K562 (cell line): ENCODE measurements around the gene PNPLA7. TPM values are rescaled to one million over a fixed set of nuclear protein-coding genes. Genes with fewer than 3 reads are reported as not detected.

Source experiments
- ATAC-seq: fragments of 200-7000 bp; cut with Tn5 transposase; 3 replicates; pipeline ENCODE4 v1.9.1; 2020; ENCODE audit warnings: moderate library complexity
- BruUV-seq: library from RNA; stranded (reverse); fragments of 400-500 nt; replicated peaks from 2 replicates; lab custom pipeline; 2021; lab: Mats Ljungman, UMichigan
- CTCF ChIA-PET: fragments of 300-600 bp; formaldehyde crosslinking; extraction: SDS; loops from one replicate; lab custom pipeline; 2021; ENCODE audit warnings: low intra/inter-chr PET ratio; lab: Yijun Ruan, JAX
- POLR2A ChIA-PET: fragments of 300-600, 350-650 bp; sonication (Branson Sonifier 250); formaldehyde crosslinking; extraction: SDS; loops from one replicate; lab custom pipeline; 2021; ENCODE audit warnings: antibody characterized with exemption, inconsistent platforms; lab: Yijun Ruan, JAX
- DNase-seq, 4 experiments: peaks; one replicate each; pipeline versions ENCODE4 v3.0.0 to v3.0.0-alpha.2; 2011 to 2018; ENCODE audit warnings: low spot score in 3 of 4, mixed read lengths in 3 of 4; ENCODE audit errors: extremely low read depth in 1 of 4
- FAIRE-seq: peaks from 2 replicates; lab custom pipeline; 2011; peaks lifted over from hg19 to GRCh38; lab: Jason Lieb, UNC
- H2AFZ ChIP-seq: 2 replicates; pipeline ENCODE4 v1.6.0; 2011; ENCODE audit warnings: low read depth, low read length, control low read depth, inconsistent platforms
- H3K27ac ChIP-seq: fragments of 200-600 bp; 3 replicates; pipeline ENCODE4 v1.8.0; 2011; ENCODE audit warnings: low read depth, mild to moderate bottlenecking, control low read depth, inconsistent platforms, low read length, moderate library complexity, mixed read lengths; ENCODE audit errors: extremely low read depth
- H3K27me3 ChIP-seq, 2 experiments: fragments of 300-600 bp in 1 of 2; 2 replicates in 1 of 2; 3 replicates in 1 of 2; pipeline versions ENCODE4 v1.6.0 to v1.8.0; 2011; ENCODE audit warnings: inconsistent platforms in 2 of 2, low read length in 2 of 2, mild to moderate bottlenecking in 1 of 2, mixed read lengths in 1 of 2, moderate library complexity in 1 of 2; ENCODE audit not compliant: control insufficient read depth in 2 of 2, insufficient read depth in 2 of 2
- H3K36me3 ChIP-seq: fragments of 300-600 bp; 3 replicates; pipeline ENCODE4 v1.8.0; 2011; ENCODE audit warnings: mild to moderate bottlenecking, low read length, inconsistent platforms; ENCODE audit not compliant: control insufficient read depth, insufficient read depth
- H3K4me1 ChIP-seq, 2 experiments: fragments of 200-600 bp in 1 of 2; replicated peaks in 1 of 2; 2 replicates in 1 of 2; 3 replicates in 1 of 2; pipeline versions ENCODE4 v1.5.1 to v1.8.0; 2011; ENCODE audit warnings: inconsistent platforms in 2 of 2, low read length in 2 of 2, mild to moderate bottlenecking in 1 of 2, mixed read lengths in 1 of 2, moderate library complexity in 1 of 2; ENCODE audit not compliant: control insufficient read depth in 2 of 2, insufficient read depth in 2 of 2
- H3K4me2 ChIP-seq: 2 replicates; pipeline ENCODE4 v1.6.1; 2011; ENCODE audit warnings: low read length, control low read depth, inconsistent platforms, mixed read lengths; ENCODE audit not compliant: insufficient read depth
- H3K4me3 ChIP-seq: fragments of 200-600 bp; sonication (generic), shearing (Covaris generic); 2 replicates; pipeline ENCODE4 v1.5.1; 2016; ENCODE audit warnings: control low read depth, inconsistent platforms
- H3K79me2 ChIP-seq: fragments of 200-600 bp; 3 replicates; pipeline ENCODE4 v1.8.0; 2011; ENCODE audit warnings: low read length, inconsistent platforms; ENCODE audit not compliant: control insufficient read depth, insufficient read depth
- H3K9ac ChIP-seq, 2 experiments: 2 replicates each; pipeline versions ENCODE4 v1.6.0 to v1.6.1; 2011; ENCODE audit warnings: low read depth in 2 of 2, low read length in 2 of 2, control low read depth in 1 of 2, inconsistent platforms in 1 of 2, mild to moderate bottlenecking in 1 of 2, mixed read lengths in 1 of 2; ENCODE audit not compliant: insufficient read depth in 1 of 2
- H3K9me1 ChIP-seq: one replicate; pipeline ENCODE4 v1.6.0; 2011; ENCODE audit warnings: inconsistent platforms, mild to moderate bottlenecking, low read length, moderate library complexity; ENCODE audit not compliant: control insufficient read depth, insufficient read depth
- H3K9me3 ChIP-seq: replicated peaks from 2 replicates; pipeline ENCODE4 v1.5.1; 2011; ENCODE audit warnings: low read depth, low read length, inconsistent platforms; ENCODE audit not compliant: control insufficient read depth, insufficient read depth
- H4K20me1 ChIP-seq: replicated peaks from 2 replicates; pipeline ENCODE4 v1.6.1; 2011; ENCODE audit warnings: low read length, inconsistent platforms, mixed read lengths; ENCODE audit not compliant: control insufficient read depth, insufficient read depth
- THAP7 ChIP-seq: fragments of 250-450 bp; sonication (Bioruptor Pico); IDR thresholded peaks from 2 replicates; pipeline ENCODE4 v1.5.0; 2021
- ZNF263 ChIP-seq: sonication (generic); formaldehyde crosslinking; IDR thresholded peaks from 2 replicates; pipeline ENCODE4 v1.8.0; 2022; ENCODE audit warnings: mild to moderate bottlenecking, missing genetic modification reagents, borderline replicate concordance
- whole genome bisulfite sequencing: fragments of 100-300 bp; shearing (Covaris generic); methylation state at CpG from one replicate; pipeline ENCODE4 v1.1.6; 2016; ENCODE audit warnings: low coverage, mixed read lengths; ENCODE audit not compliant: insufficient coverage; ENCODE audit errors: missing lambda C conversion rate; 5-methylcytosine and 5-hydroxymethylcytosine counted together
- in situ Hi-C: fragments of 300-500 bp; cut with MboI; formaldehyde crosslinking; loops from 4 replicates; pipeline ENCODE4 v1.15.0; 2018; ENCODE audit warnings: inconsistent platforms, mixed read lengths
- intact Hi-C: fragments of 100-400 bp; cut with micrococcal nuclease; formaldehyde crosslinking; loops from 2 replicates; pipeline ENCODE4 v1.14.2; 2022
- polyA plus RNA-seq, 8 experiments: library from polyadenylated mRNA; depleted of rRNA in 4 of 8; stranded (reverse) in 5 of 8; unstranded in 3 of 8; fragments of >200 nt; fragmentation: Nextera tagmentation in 2 of 8; fragmentation: Illumina TruSeq in 1 of 8; extraction: Ambion mirVana in 2 of 8; extraction: Trizol in 1 of 8; gene quantifications; 2 replicates each; pipeline versions ENCODE4 v1.2.1 to v1.2.3, GENCODE V29; 2011 to 2014; ENCODE audit warnings: inconsistent platforms in 1 of 8, missing spikeins in 1 of 8
- total RNA-seq, 7 experiments: library from RNA; depleted of rRNA in 6 of 7; stranded (reverse); fragments of >200 nt in 6 of 7; fragmentation: Illumina TruSeq in 2 of 7; extraction: Trizol in 2 of 7; gene quantifications; 2 replicates each; pipeline versions ENCODE4 v1.2.1 to v1.2.3, GENCODE V29; 2011 to 2021; ENCODE audit warnings: low replicate concordance in 1 of 7

The PNPLA7 gene
- total and polyA plus RNA-seq, 9 of the 15 experiments (the other 6 are each of a cell fraction or from before 2014, with no cell fraction given): 0.01 to 0.85 (median 0.19) TPM; not detected in 1

- intact Hi-C loops: no loop called here
- FAIRE-seq: no peak
Observed at GRCh38 chr9:137438591-137439157, 111.5 kb downstream of the PNPLA7 start.

More at GRCh38 chr9:137438591-137439157, 111.5 kb downstream of the PNPLA7 start:
- Histone ChIP-seq H3K4me2 (no peak overlapping the region), H2AFZ (no peak overlapping the region), H3K9me3 (no peaks in the 10 kb centered on the region), H3K27me3 (no peaks in the 10 kb centered on the region), H3K4me3 (no peak overlapping the region), H3K36me3 (no peaks in the 10 kb centered on the region), H3K4me1 (peaks cover 14 to 64% of the 10 kb centered on the region in 2 experiments; a peak in 4 of 5 replicates), H3K9me1 (no peaks in the 10 kb centered on the region), H4K20me1 (no peaks in the 10 kb centered on the region), H3K79me2 (no peaks in the 10 kb centered on the region), H3K9ac (no peak overlapping the region; a peak in 1 of 4 replicates), H3K27ac (no peak overlapping the region)
- ChIA-PET CTCF (no interaction called here), POLR2A (no interaction called here)
- 0 out of 2 replicates have a peak, but pooled peaks have one; percentile 24 for TF ChIP-seq ZNF263 (CRISPR knock-in tag)
- TF ChIP-seq THAP7: no peak
- ATAC-seq (no peak), DNase-seq (no peak)
- in situ Hi-C loops: no loop called here
- no TSS peak for BruUV-seq
- 23% methylated on average over 16 of the region's 22 CpGs for WGBS
